GM18499 (cell line): ENCODE measurements around the gene CLMN.

ENCODE experiments used
- ATAC-seq: cut with Tn5 transposase; IDR thresholded peaks from one replicate; pipeline ENCODE4 v1.9.1; 2021; ENCODE audit warnings: moderate number of reproducible peaks; ENCODE audit not compliant: insufficient read depth, unreplicated experiment

The CLMN gene

GRCh38 chr14:95319312-95320077 lies at the start of gene CLMN:
Gene CLMN (minus strand): TSS chr14:95319908. CDS start chr14:95319792, 116 bp downstream.
- ATAC-seq, result no peak

GRCh38 chr14:95365401-95365800 lies 45.7 kb upstream of the CLMN start:
- ATAC-seq, result no peak

GRCh38 chr14:95364481-95365209 lies 44.9 kb upstream of the CLMN start:
- no peak for ATAC-seq

- ATAC-seq, result no peak
Measured at GRCh38 chr14:95363468-95363954, 43.8 kb upstream of the CLMN start.

- ATAC-seq, result no peak
Measured at GRCh38 chr14:95362138-95362494, 42.4 kb upstream of the CLMN start.

GRCh38 chr14:95361373-95362137 lies 41.8 kb upstream of the CLMN start:
- no peak for ATAC-seq

GRCh38 chr14:95360828-95361227 lies 41.1 kb upstream of the CLMN start:
- ATAC-seq, result no peak

- ATAC-seq, result no peak
Measured at GRCh38 chr14:95359994-95360826, 40.5 kb upstream of the CLMN start.

- no peak for ATAC-seq
Measured at GRCh38 chr14:95356245-95356869, 36.6 kb upstream of the CLMN start.

GRCh38 chr14:95355422-95355821 lies 35.7 kb upstream of the CLMN start:
- no peak for ATAC-seq

- no peak for ATAC-seq
Measured at GRCh38 chr14:95354834-95355233, 35.1 kb upstream of the CLMN start.

GRCh38 chr14:95353664-95354063 lies 34.0 kb upstream of the CLMN start:
- no peak for ATAC-seq

GRCh38 chr14:95353007-95353406 lies 33.3 kb upstream of the CLMN start:
- ATAC-seq, result no peak

- no peak for ATAC-seq
Measured at GRCh38 chr14:95352481-95352880, 32.8 kb upstream of the CLMN start.

- ATAC-seq, result no peak
Measured at GRCh38 chr14:95349241-95349640, 29.5 kb upstream of the CLMN start.

- no peak for ATAC-seq
Measured at GRCh38 chr14:95348395-95349080, 28.8 kb upstream of the CLMN start.

GRCh38 chr14:95346820-95347219 lies 27.1 kb upstream of the CLMN start:
- ATAC-seq, result no peak

GRCh38 chr14:95346266-95346665 lies 26.6 kb upstream of the CLMN start:
- no peak for ATAC-seq

- ATAC-seq, result no peak
Measured at GRCh38 chr14:95345032-95345431, 25.3 kb upstream of the CLMN start.
